AG09309 (cell line): ENCODE results near the gene BMF.
"Not testable (repeated sequence)": the region's sequence is repeated elsewhere in the genome, so short reads cannot be mapped to it uniquely, and the experiment has no call there.

Source experiments
- DNase-seq: peaks from one replicate; pipeline ENCODE4 v3.0.0-alpha.2; 2010; ENCODE audit warnings: low read depth
- H3K4me3 ChIP-seq: 2 replicates; pipeline ENCODE4 v1.5.1; 2011; ENCODE audit warnings: mild to moderate bottlenecking, low read depth, low read length, moderate library complexity; ENCODE audit not compliant: control insufficient read depth
- TF ChIP-seq, protein P1 (sequence below): IDR thresholded peaks from 2 replicates; pipeline ENCODE4 v1.5.1; 2011; ENCODE audit warnings: mild to moderate bottlenecking, low read depth, low read length, inconsistent platforms; ENCODE audit not compliant: insufficient read depth, control insufficient read depth; ENCODE audit errors: missing control alignments

BMF gene

DNA sequence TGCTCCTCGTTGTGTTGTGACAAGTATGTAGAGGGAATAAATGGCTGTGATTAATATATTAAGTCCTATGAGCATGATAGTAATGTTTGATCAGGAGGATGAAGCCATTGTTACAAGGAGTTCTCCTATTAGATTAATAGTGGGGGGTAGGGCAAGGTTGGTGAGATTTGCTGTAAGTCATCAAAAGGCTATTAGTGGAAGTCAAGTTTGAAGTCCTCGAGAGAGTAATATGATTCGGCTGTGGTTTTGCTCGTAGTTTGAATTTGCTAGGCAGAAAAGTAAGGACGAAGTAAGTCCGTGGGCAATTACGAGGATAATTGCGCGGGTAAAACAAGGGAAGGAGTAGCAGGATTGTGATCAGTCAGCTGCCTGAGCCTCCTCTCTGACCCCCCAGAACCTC, 26.2 kb upstream of the BMF start:
- no peak for DNase-seq
- TF ChIP-seq, protein P1, sequence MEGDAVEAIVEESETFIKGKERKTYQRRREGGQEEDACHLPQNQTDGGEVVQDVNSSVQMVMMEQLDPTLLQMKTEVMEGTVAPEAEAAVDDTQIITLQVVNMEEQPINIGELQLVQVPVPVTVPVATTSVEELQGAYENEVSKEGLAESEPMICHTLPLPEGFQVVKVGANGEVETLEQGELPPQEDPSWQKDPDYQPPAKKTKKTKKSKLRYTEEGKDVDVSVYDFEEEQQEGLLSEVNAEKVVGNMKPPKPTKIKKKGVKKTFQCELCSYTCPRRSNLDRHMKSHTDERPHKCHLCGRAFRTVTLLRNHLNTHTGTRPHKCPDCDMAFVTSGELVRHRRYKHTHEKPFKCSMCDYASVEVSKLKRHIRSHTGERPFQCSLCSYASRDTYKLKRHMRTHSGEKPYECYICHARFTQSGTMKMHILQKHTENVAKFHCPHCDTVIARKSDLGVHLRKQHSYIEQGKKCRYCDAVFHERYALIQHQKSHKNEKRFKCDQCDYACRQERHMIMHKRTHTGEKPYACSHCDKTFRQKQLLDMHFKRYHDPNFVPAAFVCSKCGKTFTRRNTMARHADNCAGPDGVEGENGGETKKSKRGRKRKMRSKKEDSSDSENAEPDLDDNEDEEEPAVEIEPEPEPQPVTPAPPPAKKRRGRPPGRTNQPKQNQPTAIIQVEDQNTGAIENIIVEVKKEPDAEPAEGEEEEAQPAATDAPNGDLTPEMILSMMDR, result no peak

DNA sequence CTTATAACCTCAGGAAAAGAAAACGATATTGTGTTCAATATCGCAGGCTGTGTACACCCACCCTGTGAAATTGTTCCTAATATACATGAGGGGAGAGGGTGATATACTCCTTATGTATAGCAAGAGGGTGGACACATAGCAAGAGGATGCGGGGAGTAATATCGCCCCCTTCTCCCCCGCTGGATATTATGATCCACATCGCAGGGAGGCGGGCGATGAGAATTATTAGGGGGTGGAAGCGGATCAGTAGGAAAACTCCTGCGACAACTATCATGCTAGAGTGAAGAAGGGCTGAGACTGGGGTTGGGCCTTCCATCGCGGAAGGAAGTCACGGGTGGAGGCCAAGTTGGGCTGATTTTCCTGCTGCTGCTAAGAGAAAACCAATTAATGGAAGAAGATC, 24.9 kb upstream of the BMF start:
- DNase-seq, result no peak
- H3K4me3 ChIP-seq, result no peak overlapping the region
- TF ChIP-seq, protein P1, result no peak

More for the DNA sequence above, 26.2 kb upstream of the BMF start:
- H3K4me3 ChIP-seq, result no peak overlapping the region

DNA sequence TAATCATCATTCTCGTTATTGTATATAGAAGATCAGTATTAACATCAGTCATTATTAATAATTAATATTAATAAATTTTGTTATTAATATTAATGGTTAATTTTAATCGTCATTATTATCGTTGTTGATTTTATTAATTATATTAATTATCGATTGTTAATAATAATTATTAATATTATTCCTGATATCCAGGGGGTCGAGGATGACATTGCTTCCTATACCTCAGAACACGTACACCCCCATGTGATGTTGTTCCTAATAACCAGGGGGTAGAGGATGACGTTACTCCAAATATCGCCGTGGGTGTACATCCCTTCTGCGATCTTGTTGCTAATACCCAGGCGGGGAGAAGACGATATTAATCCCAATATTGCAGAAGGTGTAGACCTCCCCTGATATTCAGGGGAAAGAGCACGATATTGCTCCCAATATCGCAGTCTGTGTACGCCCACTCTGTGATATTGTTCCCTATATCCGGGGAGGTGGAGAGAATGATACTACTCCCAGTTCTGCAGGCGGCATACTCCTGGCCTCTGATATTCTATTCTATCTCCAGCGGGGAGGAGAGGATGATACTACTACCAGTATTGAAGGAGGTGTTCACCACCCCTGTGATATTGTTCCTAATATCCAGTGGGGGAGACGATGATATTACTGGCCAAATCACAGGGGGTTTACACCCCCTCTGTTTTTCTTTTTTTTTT, 22.3 kb upstream of the BMF start:
- DNase-seq, result no peak

DNA sequence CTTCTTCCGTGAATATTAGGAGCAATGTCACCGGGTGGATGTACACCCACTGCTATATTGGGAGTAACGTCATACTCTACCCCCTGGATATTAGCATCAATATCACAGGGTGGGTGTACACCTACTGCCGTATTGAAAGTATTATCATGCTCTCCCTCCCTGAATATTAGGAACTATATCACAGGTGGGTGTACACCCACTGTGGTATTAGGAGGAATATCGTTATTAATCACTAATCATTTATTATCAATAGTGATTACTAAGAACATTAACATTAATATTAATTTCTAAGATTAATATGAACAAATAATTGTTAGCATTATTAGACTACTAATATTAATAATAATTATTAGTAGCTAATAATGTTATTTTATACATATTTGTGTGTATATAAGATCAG, 21.4 kb upstream of the BMF start:
- DNase-seq, result no peak
- H3K4me3 ChIP-seq, result no peak overlapping the region
- TF ChIP-seq, protein P1, result no peak

More for the DNA sequence above, 22.3 kb upstream of the BMF start:
- H3K4me3 ChIP-seq, result no peak overlapping the region
- TF ChIP-seq, protein P1, result no peak

DNA sequence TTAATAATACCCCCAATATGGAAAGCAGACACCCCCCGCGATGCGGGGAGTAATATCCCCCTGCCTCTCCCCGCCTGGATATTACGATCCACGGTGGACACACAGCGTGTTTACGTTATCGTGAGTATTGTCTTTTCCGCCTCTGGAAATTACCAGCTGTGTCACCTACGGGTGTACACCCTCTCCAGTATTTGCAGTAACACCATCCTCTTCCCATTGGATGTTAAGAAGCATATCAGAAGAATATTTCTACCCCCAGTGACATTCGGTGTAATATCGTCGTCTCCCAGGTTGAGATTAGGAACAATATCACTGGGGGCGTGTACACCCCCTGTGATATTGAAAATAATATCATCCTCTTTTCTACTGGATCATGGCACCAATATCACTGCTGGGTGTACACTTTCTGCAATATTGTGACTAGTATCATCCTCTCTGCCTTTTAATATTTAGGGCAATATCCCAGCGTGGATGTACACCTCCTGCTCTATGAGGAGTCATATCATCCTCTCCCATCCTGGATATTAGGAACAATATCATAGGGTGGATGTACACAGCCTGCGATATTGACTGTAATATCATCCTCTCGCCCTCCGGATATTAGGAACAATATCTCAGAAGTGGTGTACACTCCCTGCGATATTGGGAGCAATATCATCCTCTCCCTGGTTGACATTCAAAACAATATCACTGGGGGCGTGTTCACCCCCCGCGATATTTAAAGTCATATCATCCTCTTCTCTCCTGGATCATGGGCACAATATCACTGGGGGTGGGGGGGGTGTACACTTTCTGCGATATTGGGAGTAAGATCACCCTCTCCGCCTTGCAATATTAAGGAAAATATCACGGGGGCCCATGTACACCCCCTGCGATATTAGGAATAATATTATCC, 20.3 kb upstream of the BMF start:
- TF ChIP-seq, protein P1, result no peak
- H3K4me3 ChIP-seq, result no peak overlapping the region
- DNase-seq, result no peak

DNA sequence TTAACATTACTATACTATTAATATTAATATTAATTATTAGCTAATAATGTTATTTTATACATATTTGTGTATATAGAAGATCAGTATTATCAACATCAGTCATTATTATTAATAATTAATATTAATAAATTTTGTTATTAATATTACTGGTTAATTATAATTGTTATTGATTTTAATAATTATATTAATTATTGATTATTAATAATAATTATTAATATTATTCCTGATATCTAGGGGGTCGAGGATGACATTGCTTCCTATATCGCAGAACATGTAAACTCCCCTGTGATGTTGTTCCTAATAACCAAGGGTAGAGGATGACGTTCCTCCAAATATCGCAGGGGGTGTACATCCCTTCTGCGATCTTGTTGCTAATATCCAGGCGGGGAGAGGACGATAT, 17.3 kb upstream of the BMF start:
- TF ChIP-seq, protein P1, result no peak
- H3K4me3 ChIP-seq, result no peak overlapping the region
- DNase-seq, result no peak

DNA sequence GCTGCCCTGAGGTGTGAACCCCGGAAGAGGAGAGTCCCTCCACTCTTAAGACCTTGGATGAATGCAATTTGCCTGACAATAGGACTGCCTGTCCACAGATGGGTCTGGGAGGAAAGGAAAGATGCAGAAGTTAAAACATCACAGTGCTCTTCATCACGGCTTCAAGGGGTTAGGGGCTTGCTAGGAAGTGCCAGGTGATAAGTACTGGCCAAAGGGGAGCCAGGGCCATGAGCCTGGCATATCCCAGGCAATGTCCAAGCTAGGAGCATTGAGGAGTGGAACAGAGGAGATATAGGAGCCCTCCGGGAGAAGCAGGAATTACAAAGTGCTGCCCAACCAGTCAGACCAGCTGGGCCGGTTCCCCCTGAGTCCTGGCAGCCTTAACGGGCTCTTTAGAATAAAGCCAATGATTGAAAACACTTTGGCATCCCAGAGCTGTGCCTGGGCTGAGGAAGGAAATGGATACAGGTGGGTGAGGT, 16.2 kb upstream of the BMF start:
- not testable (repeated sequence) for H3K4me3 ChIP-seq, DNase-seq

DNA sequence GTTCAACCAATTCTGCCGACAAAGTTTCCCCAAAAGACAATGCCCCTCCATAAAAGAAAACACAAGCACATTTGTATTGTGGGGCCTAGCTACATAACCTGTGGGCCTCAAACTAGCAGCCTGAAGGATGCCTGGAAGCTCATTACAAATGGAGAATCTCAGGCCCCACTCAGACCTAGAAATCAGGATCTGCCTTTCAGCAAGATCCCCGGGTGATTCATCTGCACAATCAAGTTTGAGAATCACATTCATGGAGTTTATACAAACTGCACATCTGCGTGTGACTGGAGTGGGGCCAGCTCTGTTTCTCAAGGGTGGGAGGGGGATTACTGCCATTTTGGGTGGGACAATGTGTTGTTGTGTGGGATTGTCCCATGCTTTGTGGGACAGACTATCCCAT, 15.7 kb upstream of the BMF start:
- DNase-seq, H3K4me3 ChIP-seq: not testable (repeated sequence)

DNA sequence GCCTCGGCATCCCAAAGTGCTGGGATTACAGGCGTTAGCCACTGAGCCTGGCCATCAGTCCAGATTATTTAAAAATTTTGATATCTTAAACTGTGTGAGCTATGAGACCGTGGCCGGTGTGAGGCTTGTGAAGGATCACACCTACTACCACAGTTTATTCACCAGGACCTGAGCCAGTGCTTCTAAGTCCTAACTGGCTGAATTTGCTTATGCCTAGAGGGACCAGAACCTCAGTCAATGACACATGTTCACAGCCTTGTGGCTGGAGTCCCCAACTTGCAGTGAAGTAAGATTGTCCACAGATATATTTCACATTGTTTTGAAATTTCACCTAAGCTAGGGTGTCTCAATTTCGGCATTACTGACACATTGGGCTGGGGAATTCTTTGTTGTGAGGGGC, 15.2 kb upstream of the BMF start:
- H3K4me3 ChIP-seq, DNase-seq: not testable (repeated sequence)

DNA sequence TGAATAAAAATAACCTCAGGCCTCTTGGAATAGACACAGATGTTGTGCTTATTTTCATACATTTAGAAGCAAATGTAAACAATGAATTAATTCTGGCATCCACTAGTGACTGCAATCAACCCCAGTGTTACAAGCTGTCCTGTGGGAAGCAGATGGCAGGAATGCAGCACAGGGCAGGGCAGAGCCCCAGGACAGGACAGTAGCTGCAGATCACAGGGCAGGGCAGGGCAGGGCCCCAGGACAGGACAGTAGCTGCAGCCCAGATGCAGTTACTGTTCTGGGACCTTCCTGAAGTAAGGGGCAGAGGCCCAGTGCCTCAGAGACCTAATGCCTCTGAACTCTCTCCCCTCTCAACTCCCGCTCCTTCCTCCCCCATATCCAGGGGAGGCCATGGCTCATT, 14.3 kb upstream of the BMF start:
- DNase-seq, H3K4me3 ChIP-seq: not testable (repeated sequence)
